HCT116 (cell line): ENCODE results near the gene MAP7D1. TPM values are rescaled to one million over a fixed set of nuclear protein-coding genes. Genes with fewer than 3 reads are reported as not detected.

Experiments
- ATAC-seq: fragments of 200-7000 bp; cut with Tn5 transposase; 2 replicates; pipeline ENCODE4 v1.9.1; 2020; ENCODE audit warnings: mild to moderate bottlenecking, moderate library complexity
- BruUV-seq: library from RNA; stranded (reverse); fragments of 400-500 nt; replicated peaks from 2 replicates; lab custom pipeline; 2021; lab: Mats Ljungman, UMichigan
- CTCF ChIA-PET: fragments of 300-600 bp; sonication (Branson Sonifier 250); formaldehyde crosslinking; loops from one replicate; lab custom pipeline; 2021; ENCODE audit warnings: antibody characterized with exemption; lab: Charles Lee
- POLR2A ChIA-PET: fragments of 300-600, 350-600 bp; sonication (Branson Sonifier 250); formaldehyde crosslinking; loops from one replicate; lab custom pipeline; 2021; ENCODE audit warnings: antibody characterized with exemption; lab: Charles Lee
- RAD21 ChIA-PET, 2 experiments: fragments of 300-600 bp; sonication (Branson Sonifier 250); formaldehyde crosslinking; loops; one replicate each; lab custom pipeline; 2023; ENCODE audit warnings: low total read pairs in 2 of 2; ENCODE audit not compliant: uncharacterized antibody in 2 of 2, unreplicated experiment in 2 of 2, low non-redundant PET in 1 of 2; lab: Charles Lee
- DNase-seq: peaks from one replicate; pipeline ENCODE4 v3.0.0-alpha.2; 2010; ENCODE audit warnings: low read depth, low spot score
- H2AFZ ChIP-seq: fragments of 200-600 bp; shearing (Covaris generic), sonication (generic); 2 replicates; pipeline ENCODE4 v1.6.1; 2017; ENCODE audit warnings: low read depth, mixed run types, mixed read lengths, antibody characterized with exemption, low read length; ENCODE audit not compliant: poor library complexity, severe bottlenecking
- H3K27ac ChIP-seq: 2 replicates; pipeline ENCODE4 v1.5.1; 2012; ENCODE audit warnings: low read depth, low read length
- H3K27me3 ChIP-seq: fragments of 200-600 bp; sonication (generic); 2 replicates; pipeline ENCODE4 v1.6.1; 2016; ENCODE audit warnings: mixed run types, low read length, mixed read lengths; ENCODE audit not compliant: insufficient read depth
- H3K36me3 ChIP-seq, 2 experiments: fragments of 200-500 bp in 1 of 2; fragments of 200-600 bp in 1 of 2; sonication (Bioruptor generic) in 1 of 2; sonication (generic) in 1 of 2; 2 replicates each; pipeline versions ENCODE4 v1.5.1 to v1.6.1; 2014 to 2016; ENCODE audit warnings: low read length in 2 of 2, inconsistent platforms in 1 of 2, mixed read lengths in 1 of 2, mixed run types in 1 of 2; ENCODE audit not compliant: insufficient read depth in 2 of 2, control insufficient read depth in 1 of 2
- H3K4me1 ChIP-seq, 2 experiments: fragments of 200-600 bp in 1 of 2; sonication (generic) in 1 of 2; 2 replicates each; pipeline versions ENCODE4 v1.5.1 to v1.6.1; 2012 to 2017; ENCODE audit warnings: low read length in 2 of 2, inconsistent platforms in 1 of 2, mild to moderate bottlenecking in 1 of 2, mixed read lengths in 1 of 2, mixed run types in 1 of 2, moderate library complexity in 1 of 2; ENCODE audit not compliant: insufficient read depth in 2 of 2, control insufficient read depth in 1 of 2
- H3K4me2 ChIP-seq: fragments of 200-600 bp; sonication (generic); 2 replicates; pipeline ENCODE4 v1.6.1; 2017; ENCODE audit warnings: mixed run types, low read length, mixed read lengths
- H3K4me3 ChIP-seq, 2 experiments: fragments of 200-600 bp in 1 of 2; sonication (generic) in 1 of 2; replicated peaks in 1 of 2; 2 replicates each; pipeline ENCODE4 v1.5.1; 2011 to 2016; ENCODE audit warnings: low read length in 2 of 2, control low read depth in 1 of 2, low read depth in 1 of 2, mild to moderate bottlenecking in 1 of 2, mixed read lengths in 1 of 2, mixed run types in 1 of 2
- H3K79me2 ChIP-seq: fragments of 200-600 bp; sonication (generic); 2 replicates; pipeline ENCODE4 v1.6.1; 2017; ENCODE audit warnings: mild to moderate bottlenecking, mixed run types, low read length, moderate library complexity, mixed read lengths; ENCODE audit not compliant: insufficient read depth
- H3K9ac ChIP-seq: fragments of 200-600 bp; sonication (generic); 2 replicates; pipeline ENCODE4 v1.6.1; 2016; ENCODE audit warnings: low read length, mixed read lengths
- H3K9me2 ChIP-seq: fragments of 200-600 bp; sonication (generic), shearing (Covaris generic); 2 replicates; pipeline ENCODE4 v1.6.1; 2017; ENCODE audit warnings: mixed run types, mild to moderate bottlenecking, moderate library complexity; ENCODE audit not compliant: insufficient read depth
- H3K9me3 ChIP-seq, 2 experiments: fragments of 200-500 bp in 1 of 2; fragments of 200-600 bp in 1 of 2; sonication (Bioruptor generic) in 1 of 2; sonication (generic) in 1 of 2; 2 replicates each; pipeline ENCODE4 v1.6.1; 2014 to 2017; ENCODE audit warnings: low read length in 2 of 2, mixed read lengths in 2 of 2, inconsistent platforms in 1 of 2, low read depth in 1 of 2, mild to moderate bottlenecking in 1 of 2, mixed run types in 1 of 2, moderate library complexity in 1 of 2; ENCODE audit not compliant: control insufficient read depth in 1 of 2, insufficient read depth in 1 of 2
- H4K20me1 ChIP-seq: fragments of 200-600 bp; sonication (generic), shearing (Covaris generic); 2 replicates; pipeline ENCODE4 v1.6.1; 2017; ENCODE audit warnings: mixed run types, mild to moderate bottlenecking, moderate library complexity; ENCODE audit not compliant: insufficient read depth
- ELF1 ChIP-seq: IDR thresholded peaks from 2 replicates; pipeline ENCODE4 v1.6.1; 2012; ENCODE audit warnings: low read depth, borderline replicate concordance
- EZH2phosphoT487 ChIP-seq: fragments of 200-600 bp; IDR thresholded peaks from 2 replicates; pipeline ENCODE4 v1.6.1; 2018; ENCODE audit warnings: antibody characterized with exemption, borderline replicate concordance
- FOSL1 ChIP-seq: IDR thresholded peaks from 2 replicates; pipeline ENCODE4 v1.6.1; 2012; ENCODE audit warnings: low read depth
- POLR2A ChIP-seq: IDR thresholded peaks from 2 replicates; pipeline ENCODE4 v1.7.0; 2011; ENCODE audit warnings: borderline replicate concordance; ENCODE audit not compliant: insufficient read depth, insufficient read length; ENCODE audit errors: extremely low read depth
- SIN3A ChIP-seq: IDR thresholded peaks from 2 replicates; pipeline ENCODE4 v1.6.1; 2012; ENCODE audit warnings: low read depth
- intact Hi-C: fragments of 100-400 bp; cut with micrococcal nuclease; formaldehyde crosslinking; loops from 2 replicates; pipeline ENCODE4 v1.10.0; 2022
- total RNA-seq: library from RNA; stranded (reverse); gene quantifications from one replicate; pipeline ENCODE4 v1.2.1, GENCODE V29; 2021; ENCODE audit not compliant: unreplicated experiment
- TF ChIP-seq, protein P1 (sequence below): IDR thresholded peaks from 2 replicates; pipeline ENCODE4 v1.6.1; 2011; ENCODE audit warnings: mild to moderate bottlenecking, low read length, moderate library complexity; ENCODE audit not compliant: insufficient replicate concordance; ENCODE audit errors: extremely low read depth

The MAP7D1 gene
- total RNA-seq, 1 experiment from 2014 or later = 71.8 TPM

DNA sequence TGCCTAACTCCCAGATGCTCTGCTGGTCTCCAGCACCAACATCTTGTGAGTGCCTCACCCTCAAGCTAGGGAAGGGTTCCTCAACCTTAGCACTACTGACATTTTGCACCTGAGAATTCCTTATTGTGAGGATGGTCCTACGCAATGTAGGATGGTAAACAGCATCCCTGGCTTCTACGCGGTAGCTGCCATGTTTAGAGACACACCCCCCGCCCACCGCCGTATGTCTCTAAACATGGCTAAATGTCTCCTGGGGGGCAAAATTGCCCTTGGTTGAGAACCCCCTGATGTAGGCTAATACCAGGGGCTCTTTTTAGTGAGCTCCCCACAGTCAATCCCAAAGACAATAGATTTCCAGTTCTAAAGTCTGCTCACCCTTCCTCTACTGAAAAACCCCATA, 2.5 kb upstream of the MAP7D1 start:
- DNase-seq (no peak), ATAC-seq (no peak)
- peaks cover 33% of the 10 kb centered on the region for H3K79me2 ChIP-seq
- no peak overlapping the region for H3K9ac ChIP-seq
- intact Hi-C loops = loop anchor here (5.0 to 10.0 kb wide), 2 partner anchors 231 to 269 kb away; partner anchors contain the start of gene STK40
- H3K9me3 ChIP-seq = no peaks in the 10 kb centered on the region
- H3K4me1 ChIP-seq = peaks cover 32 to 55% of the 10 kb centered on the region in 2 experiments
- POLR2A ChIA-PET = no interaction called here
- H3K36me3 ChIP-seq = no peaks in the 10 kb centered on the region
- CTCF ChIA-PET = no interaction called here
- TF ChIP-seq FOSL1 (no peak), SIN3A (no peak), EZH2phosphoT487 (no peak), POLR2A (no peak)
- TF ChIP-seq, protein P1, sequence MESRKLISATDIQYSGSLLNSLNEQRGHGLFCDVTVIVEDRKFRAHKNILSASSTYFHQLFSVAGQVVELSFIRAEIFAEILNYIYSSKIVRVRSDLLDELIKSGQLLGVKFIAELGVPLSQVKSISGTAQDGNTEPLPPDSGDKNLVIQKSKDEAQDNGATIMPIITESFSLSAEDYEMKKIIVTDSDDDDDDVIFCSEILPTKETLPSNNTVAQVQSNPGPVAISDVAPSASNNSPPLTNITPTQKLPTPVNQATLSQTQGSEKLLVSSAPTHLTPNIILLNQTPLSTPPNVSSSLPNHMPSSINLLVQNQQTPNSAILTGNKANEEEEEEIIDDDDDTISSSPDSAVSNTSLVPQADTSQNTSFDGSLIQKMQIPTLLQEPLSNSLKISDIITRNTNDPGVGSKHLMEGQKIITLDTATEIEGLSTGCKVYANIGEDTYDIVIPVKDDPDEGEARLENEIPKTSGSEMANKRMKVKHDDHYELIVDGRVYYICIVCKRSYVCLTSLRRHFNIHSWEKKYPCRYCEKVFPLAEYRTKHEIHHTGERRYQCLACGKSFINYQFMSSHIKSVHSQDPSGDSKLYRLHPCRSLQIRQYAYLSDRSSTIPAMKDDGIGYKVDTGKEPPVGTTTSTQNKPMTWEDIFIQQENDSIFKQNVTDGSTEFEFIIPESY = no peak
- BruUV-seq = no TSS peak
- H3K9me2 ChIP-seq = no peaks in the 10 kb centered on the region
- H3K27ac ChIP-seq = no peak overlapping the region
- RAD21 ChIA-PET = no interaction called here
- H3K4me2 ChIP-seq = no peak overlapping the region
- no peaks in the 10 kb centered on the region for H4K20me1 ChIP-seq
- H2AFZ ChIP-seq = no peak overlapping the region
- H3K27me3 ChIP-seq = no peaks in the 10 kb centered on the region
- no peak overlapping the region for H3K4me3 ChIP-seq

DNA sequence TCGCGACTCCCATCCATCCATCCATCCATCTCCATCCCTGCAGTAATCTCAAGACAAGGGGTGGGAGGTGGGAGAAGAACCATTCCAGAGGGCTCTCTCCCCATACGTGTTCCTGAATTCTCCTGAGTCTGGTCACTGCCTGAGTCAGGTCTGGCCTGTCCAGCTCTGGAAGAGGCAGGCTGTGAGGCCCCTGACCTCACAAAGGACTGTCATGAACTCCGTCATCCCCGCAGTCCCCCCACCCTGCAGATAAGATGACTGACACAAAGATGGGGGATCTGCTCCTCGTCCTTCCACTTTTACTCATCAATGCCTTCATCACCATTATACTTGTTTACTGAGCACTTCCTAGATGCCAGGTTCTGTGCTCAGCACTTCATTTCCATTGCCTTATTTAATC, 1.6 kb upstream of the MAP7D1 start:
- H3K36me3 ChIP-seq = no peaks in the 10 kb centered on the region
- peaks cover 32 to 55% of the 10 kb centered on the region in 2 experiments for H3K4me1 ChIP-seq
- ChIA-PET POLR2A (interaction anchor here (0.7 kb wide), 1 partner anchor 9 kb away, joined by 3 read pairs; no protein-coding TSS in a partner anchor), CTCF (no interaction called here), RAD21 (no interaction called here)
- DNase-seq (no peak), ATAC-seq (no peak)
- BruUV-seq = no TSS peak
- H3K27ac ChIP-seq = no peak overlapping the region
- H2AFZ ChIP-seq = no peak overlapping the region
- H4K20me1 ChIP-seq = no peaks in the 10 kb centered on the region
- no peaks in the 10 kb centered on the region for H3K27me3 ChIP-seq
- H3K9ac ChIP-seq = no peak overlapping the region
- TF ChIP-seq ELF1 = no peak
- no peak overlapping the region for H3K4me3 ChIP-seq
- H3K9me3 ChIP-seq = no peaks in the 10 kb centered on the region
- peaks cover 32% of the 10 kb centered on the region for H3K79me2 ChIP-seq
- intact Hi-C loops = loop anchor here (5.0 to 10.0 kb wide), 2 partner anchors 230 to 268 kb away; partner anchors contain the start of gene STK40
- H3K9me2 ChIP-seq = no peaks in the 10 kb centered on the region
- H3K4me2 ChIP-seq = no peak overlapping the region
